Neural crest cell (in vitro differentiated cells): ENCODE measurements around the gene TPI1. TPM values are rescaled to one million over a fixed set of nuclear protein-coding genes. Genes with fewer than 3 reads are reported as not detected.

Experiments
- DNase-seq: peaks from one replicate; pipeline ENCODE4 v3.0.0; 2021; ENCODE audit warnings: low read depth, mixed read lengths, low spot score
- H3K27ac Mint-ChIP-seq: one replicate; pipeline ENCODE4 v1.8.0; 2021; ENCODE audit warnings: mild to moderate bottlenecking, mixed read lengths; ENCODE audit not compliant: unreplicated experiment
- H3K27me3 Mint-ChIP-seq: 2 replicates; pipeline ENCODE4 v1.8.0; 2021; ENCODE audit warnings: low read depth, mild to moderate bottlenecking, mixed read lengths
- H3K36me3 Mint-ChIP-seq: 2 replicates; pipeline ENCODE4 v1.8.0; 2021; ENCODE audit warnings: low read depth, mild to moderate bottlenecking, mixed read lengths
- H3K4me1 Mint-ChIP-seq: 2 replicates; pipeline ENCODE4 v1.8.0; 2021; ENCODE audit warnings: mixed read lengths
- H3K4me3 Mint-ChIP-seq: one replicate; pipeline ENCODE4 v1.8.0; 2021; ENCODE audit warnings: mild to moderate bottlenecking, mixed read lengths
- H3K9me3 Mint-ChIP-seq: 2 replicates; pipeline ENCODE4 v1.8.0; 2021; ENCODE audit warnings: mixed read lengths
- total RNA-seq: library from RNA; stranded (reverse); gene quantifications from 2 replicates; pipeline ENCODE4 v1.2.1, GENCODE V29; 2021
- TF ChIP-seq, protein P1 (sequence below): fragments of 200-600 bp; sonication (generic); conservative IDR thresholded peaks from 2 replicates; pipeline ENCODE4 v1.5.0; 2021; ENCODE audit warnings: antibody characterized with exemption, mild to moderate bottlenecking

TPI1 gene
- total RNA-seq, 1 donor from 2014 or later = 685 TPM

GRCh38 chr12:6820166-6820565 is 47.2 kb upstream of the TPI1 start:
- peak overlapping the region; percentile 98 for H3K27ac Mint-ChIP-seq
- no peaks in the 10 kb centered on the region for H3K9me3 Mint-ChIP-seq
- peaks cover 6% of the 10 kb centered on the region for H3K36me3 Mint-ChIP-seq
- H3K4me1 Mint-ChIP-seq = peaks cover 75% of the 10 kb centered on the region
- H3K4me3 Mint-ChIP-seq = peak overlapping the region; percentile 87
- no peak for DNase-seq
- peaks cover 2% of the 10 kb centered on the region for H3K27me3 Mint-ChIP-seq
- TF ChIP-seq, protein P1, sequence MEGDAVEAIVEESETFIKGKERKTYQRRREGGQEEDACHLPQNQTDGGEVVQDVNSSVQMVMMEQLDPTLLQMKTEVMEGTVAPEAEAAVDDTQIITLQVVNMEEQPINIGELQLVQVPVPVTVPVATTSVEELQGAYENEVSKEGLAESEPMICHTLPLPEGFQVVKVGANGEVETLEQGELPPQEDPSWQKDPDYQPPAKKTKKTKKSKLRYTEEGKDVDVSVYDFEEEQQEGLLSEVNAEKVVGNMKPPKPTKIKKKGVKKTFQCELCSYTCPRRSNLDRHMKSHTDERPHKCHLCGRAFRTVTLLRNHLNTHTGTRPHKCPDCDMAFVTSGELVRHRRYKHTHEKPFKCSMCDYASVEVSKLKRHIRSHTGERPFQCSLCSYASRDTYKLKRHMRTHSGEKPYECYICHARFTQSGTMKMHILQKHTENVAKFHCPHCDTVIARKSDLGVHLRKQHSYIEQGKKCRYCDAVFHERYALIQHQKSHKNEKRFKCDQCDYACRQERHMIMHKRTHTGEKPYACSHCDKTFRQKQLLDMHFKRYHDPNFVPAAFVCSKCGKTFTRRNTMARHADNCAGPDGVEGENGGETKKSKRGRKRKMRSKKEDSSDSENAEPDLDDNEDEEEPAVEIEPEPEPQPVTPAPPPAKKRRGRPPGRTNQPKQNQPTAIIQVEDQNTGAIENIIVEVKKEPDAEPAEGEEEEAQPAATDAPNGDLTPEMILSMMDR = no peak

DNA sequence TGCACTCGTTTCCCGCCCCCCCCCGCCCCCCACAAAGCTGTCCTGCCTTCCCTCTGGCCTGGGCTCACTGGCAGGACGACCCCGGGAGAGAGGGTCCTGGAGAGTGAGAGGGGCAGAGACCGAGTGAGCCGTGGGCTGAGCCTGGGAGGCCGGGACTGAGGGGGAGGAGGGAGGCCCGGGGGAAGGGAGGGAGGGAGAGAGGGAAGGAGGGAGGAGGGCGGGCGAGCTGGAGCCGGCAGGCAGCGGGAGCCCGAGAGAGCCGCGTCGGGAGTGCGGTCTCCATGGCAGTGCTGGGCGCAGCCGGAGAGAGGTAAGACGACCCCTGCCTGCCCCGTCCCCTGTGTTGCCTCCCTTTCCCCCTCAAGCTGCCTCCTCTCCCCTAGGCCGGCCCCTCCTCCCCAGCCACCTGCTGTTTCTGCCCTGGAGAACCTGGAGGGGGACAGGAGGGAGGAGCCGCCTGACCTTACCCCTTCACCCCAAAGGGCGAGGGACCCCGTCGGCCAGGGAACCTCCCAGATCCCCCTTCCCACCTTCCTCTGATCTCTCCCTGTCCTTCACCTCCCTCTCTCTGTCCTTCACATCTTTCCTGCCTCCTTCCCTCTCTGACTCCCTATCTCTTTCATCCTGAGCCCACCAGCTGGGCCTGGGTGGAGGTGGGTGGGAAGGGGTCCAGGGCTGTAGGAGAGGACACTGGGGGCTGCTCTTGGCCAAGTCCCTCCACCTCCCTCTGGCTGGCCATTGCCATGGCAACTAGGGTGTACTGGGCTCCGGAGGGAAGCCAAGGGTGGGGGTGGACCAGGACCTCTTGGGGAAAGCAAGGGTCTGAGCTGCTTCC is 45.5 kb upstream of the TPI1 start, which contains the start of gene GPR162:
Gene GPR162 (plus strand): TSS at position 231 of the 835 bp plus-strand sequence. CDS start 2,078 bp downstream, outside the sequence.
- DNase-seq = peak; percentile 68
- peaks cover 73% of the 10 kb centered on the region for H3K4me1 Mint-ChIP-seq

DNA sequence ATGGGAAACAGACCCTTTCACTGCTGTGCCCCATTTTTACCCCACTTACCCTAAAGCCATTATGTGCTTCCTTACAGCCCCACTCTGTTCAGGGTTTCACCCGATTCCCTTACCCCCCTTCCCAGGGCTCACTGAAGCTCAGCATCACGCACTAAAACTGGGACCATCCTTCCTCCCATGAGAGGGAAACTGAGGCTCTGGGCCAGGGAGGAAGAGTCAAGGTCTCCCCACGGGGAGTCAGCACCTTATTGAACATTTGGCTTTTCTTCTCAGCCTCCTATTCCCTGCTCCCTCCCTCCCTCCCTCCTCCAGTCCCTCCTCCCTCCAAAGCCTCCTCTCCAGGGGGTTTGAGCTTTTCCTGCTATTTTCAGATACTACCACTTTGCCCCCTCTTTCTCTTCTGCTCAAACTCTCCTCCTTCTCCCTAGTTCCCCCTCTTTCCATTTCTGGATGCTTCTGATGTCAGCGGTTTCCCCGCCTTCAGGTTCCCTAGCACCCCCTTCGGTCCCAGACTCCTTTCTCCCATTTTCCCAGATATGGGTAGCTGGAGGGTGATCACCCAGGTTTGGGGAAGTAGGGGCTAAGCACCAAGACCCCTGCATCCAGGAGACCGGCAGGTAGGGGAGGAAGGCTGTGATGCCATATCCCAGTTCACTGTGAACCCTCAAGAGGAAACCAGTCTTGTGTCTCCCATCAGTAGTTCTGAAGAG is 44.8 kb upstream of the TPI1 start:
- H3K4me3 Mint-ChIP-seq = peak overlapping the region; percentile 87
- no peaks in the 10 kb centered on the region for H3K9me3 Mint-ChIP-seq
- TF ChIP-seq, protein P1 = no peak
- H3K36me3 Mint-ChIP-seq = peaks cover 6% of the 10 kb centered on the region
- peaks cover 76% of the 10 kb centered on the region for H3K4me1 Mint-ChIP-seq
- H3K27ac Mint-ChIP-seq = no peak overlapping the region
- DNase-seq = no peak
- peaks cover 9% of the 10 kb centered on the region for H3K27me3 Mint-ChIP-seq

More for the DNA sequence above, 45.5 kb upstream of the TPI1 start, which contains the start of gene GPR162:
- Mint-ChIP-seq H3K9me3 (no peaks in the 10 kb centered on the region), H3K27ac (peak within 1 kb of the TSS; percentile 98), H3K36me3 (peaks cover 6% of the 10 kb centered on the region), H3K4me3 (peak within 1 kb of the TSS; percentile 87), H3K27me3 (peaks cover 6% of the 10 kb centered on the region)
- TF ChIP-seq, protein P1 = no peak

DNA sequence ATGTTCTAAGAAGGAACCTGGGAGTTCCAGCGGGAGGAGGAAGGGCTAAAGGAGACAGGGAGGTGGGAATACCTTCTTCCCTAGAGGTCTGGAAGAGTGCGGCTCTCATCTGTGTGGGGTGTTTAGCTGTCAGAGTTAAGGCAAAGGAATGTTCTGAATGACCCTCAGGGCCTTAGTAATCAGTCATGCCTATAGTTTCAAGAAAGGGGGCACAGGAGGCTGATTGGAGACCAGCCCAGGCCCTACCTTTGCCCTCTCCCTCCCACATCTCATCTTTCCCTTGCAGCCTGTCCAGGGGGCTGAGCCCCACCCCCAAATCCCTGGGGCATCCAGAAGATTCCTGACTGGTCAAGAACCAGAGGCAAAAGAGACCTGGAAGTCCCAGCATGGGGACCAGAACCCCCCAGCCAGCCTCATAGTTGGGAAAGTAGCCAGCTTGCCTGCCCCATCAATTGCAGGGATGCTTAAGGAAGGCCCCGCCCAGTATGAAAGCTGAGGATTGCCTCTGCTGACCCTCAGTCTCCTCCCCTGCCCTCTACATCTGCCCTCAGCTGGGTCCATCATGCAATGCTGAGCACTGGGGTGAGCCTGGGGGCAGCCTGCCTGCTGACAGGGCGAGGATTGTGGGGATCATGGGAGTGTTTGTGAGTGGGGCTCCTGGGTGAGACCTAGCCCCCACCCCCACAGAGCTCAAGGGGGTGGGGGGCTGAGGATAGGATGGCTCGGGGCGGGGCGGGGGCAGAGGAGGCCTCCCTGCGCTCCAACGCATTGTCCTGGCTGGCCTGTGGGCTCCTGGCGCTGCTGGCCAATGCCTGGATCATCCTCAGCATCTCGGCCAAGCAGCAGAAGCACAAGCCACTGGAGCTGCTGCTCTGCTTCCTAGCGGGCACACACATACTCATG is 43.9 kb upstream of the TPI1 start:
- Mint-ChIP-seq H3K4me3 (peak overlapping the region; percentile 79), H3K27ac (no peak overlapping the region)

More for the DNA sequence above, 43.9 kb upstream of the TPI1 start:
- Mint-ChIP-seq H3K27me3 (peaks cover 9% of the 10 kb centered on the region), H3K4me1 (peaks cover 73% of the 10 kb centered on the region), H3K36me3 (peaks cover 5% of the 10 kb centered on the region), H3K9me3 (no peaks in the 10 kb centered on the region)
- TF ChIP-seq, protein P1 = no peak
- no peak for DNase-seq
